A673 (cell line): ENCODE data around the gene SLC44A1. TPM values are rescaled to one million over a fixed set of nuclear protein-coding genes. Genes with fewer than 3 reads are reported as not detected.

Source experiments
- BruUV-seq: library from RNA; stranded (reverse); fragments of 400-500 nt; replicated peaks from 2 replicates; lab custom pipeline; 2021; lab: Mats Ljungman, UMichigan
- CTCF ChIA-PET: fragments of 300-600 bp; sonication (Branson Sonifier 250); formaldehyde crosslinking; loops from one replicate; lab custom pipeline; 2022; ENCODE audit warnings: antibody characterized with exemption; lab: Charles Lee
- POLR2A ChIA-PET: fragments of 300-600 bp; sonication (Branson Sonifier 250); formaldehyde crosslinking; loops from one replicate; lab custom pipeline; 2022; ENCODE audit warnings: antibody characterized with exemption; ENCODE audit not compliant: low non-redundant PET; lab: Charles Lee
- DNase-seq: peaks from one replicate; pipeline ENCODE4 v3.0.0-alpha.2; 2015; ENCODE audit warnings: low spot score
- H3K27ac ChIP-seq: fragments of 200-600 bp; sonication (generic); 2 replicates; pipeline ENCODE4 v1.5.1; 2016; ENCODE audit warnings: mixed run types, low read depth, mild to moderate bottlenecking, mixed read lengths, antibody characterized with exemption, low read length; ENCODE audit not compliant: poor library complexity, severe bottlenecking
- H3K27me3 ChIP-seq: fragments of 200-600 bp; sonication (generic); replicated peaks from 2 replicates; pipeline ENCODE4 v1.6.1; 2017; ENCODE audit warnings: mixed run types, low read depth, mild to moderate bottlenecking, mixed read lengths, antibody characterized with exemption, low read length; ENCODE audit not compliant: insufficient read depth, poor library complexity
- H3K36me3 ChIP-seq: fragments of 200-600 bp; sonication (generic); 2 replicates; pipeline ENCODE4 v1.6.1; 2016; ENCODE audit warnings: mixed run types, mild to moderate bottlenecking, mixed read lengths, antibody characterized with exemption, low read length; ENCODE audit not compliant: insufficient read depth, poor library complexity, severe bottlenecking
- H3K4me1 ChIP-seq: fragments of 200-600 bp; sonication (generic); 2 replicates; pipeline ENCODE4 v1.6.1; 2017; ENCODE audit warnings: mixed run types, mild to moderate bottlenecking, mixed read lengths, antibody characterized with exemption, low read length; ENCODE audit not compliant: insufficient read depth, poor library complexity, severe bottlenecking
- H3K4me3 ChIP-seq: fragments of 200-600 bp; sonication (generic); 2 replicates; pipeline ENCODE4 v1.5.1; 2016; ENCODE audit warnings: low read depth, mixed run types, mild to moderate bottlenecking, mixed read lengths, low read length; ENCODE audit not compliant: poor library complexity, severe bottlenecking
- H3K9me3 ChIP-seq: fragments of 200-600 bp; sonication (generic); 2 replicates; pipeline ENCODE4 v1.6.1; 2016; ENCODE audit warnings: mixed run types, low read depth, mild to moderate bottlenecking, mixed read lengths, antibody characterized with exemption, low read length; ENCODE audit not compliant: poor library complexity, severe bottlenecking
- EZH2 ChIP-seq: fragments of 200-600 bp; sonication (generic); IDR thresholded peaks from 2 replicates; pipeline ENCODE4 v1.6.1; 2017; ENCODE audit warnings: borderline replicate concordance, low read depth, mild to moderate bottlenecking, mixed read lengths, antibody characterized with exemption, low read length; ENCODE audit not compliant: poor library complexity, severe bottlenecking
- intact Hi-C: fragments of 100-400 bp; cut with micrococcal nuclease; formaldehyde crosslinking; loops from one replicate; pipeline ENCODE4 v1.10.0; 2022; ENCODE audit not compliant: unreplicated experiment
- total RNA-seq: library from RNA; stranded (reverse); gene quantifications from 2 replicates; pipeline ENCODE4 v1.2.3, GENCODE V29; 2021
- TF ChIP-seq, protein P1 (sequence below): fragments of 300-800, 200-600 bp; sonication (generic); conservative IDR thresholded peaks from 2 replicates; pipeline ENCODE4 v1.5.1; 2017; ENCODE audit warnings: low read depth, mild to moderate bottlenecking, antibody characterized with exemption, low read length, moderate library complexity, mixed read lengths

Gene SLC44A1
- total RNA-seq, 1 experiment from 2014 or later: 11.9 TPM

DNA sequence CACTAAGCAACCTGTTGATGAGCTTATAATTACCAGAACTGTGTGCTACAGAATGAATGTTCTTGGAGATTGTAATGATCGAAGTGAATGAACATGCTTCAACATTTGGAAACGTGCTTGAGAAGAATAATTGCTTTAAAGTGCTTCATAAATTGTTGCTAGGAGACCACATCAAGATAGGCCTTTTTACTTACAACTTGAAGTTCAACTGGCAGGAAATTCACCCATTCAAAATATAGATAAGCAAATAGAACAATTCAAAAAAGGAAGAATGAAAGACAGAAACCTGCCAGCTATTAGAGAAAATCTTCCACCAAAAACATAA is 38.0 kb upstream of the SLC44A1 start:
- TF ChIP-seq, protein P1, sequence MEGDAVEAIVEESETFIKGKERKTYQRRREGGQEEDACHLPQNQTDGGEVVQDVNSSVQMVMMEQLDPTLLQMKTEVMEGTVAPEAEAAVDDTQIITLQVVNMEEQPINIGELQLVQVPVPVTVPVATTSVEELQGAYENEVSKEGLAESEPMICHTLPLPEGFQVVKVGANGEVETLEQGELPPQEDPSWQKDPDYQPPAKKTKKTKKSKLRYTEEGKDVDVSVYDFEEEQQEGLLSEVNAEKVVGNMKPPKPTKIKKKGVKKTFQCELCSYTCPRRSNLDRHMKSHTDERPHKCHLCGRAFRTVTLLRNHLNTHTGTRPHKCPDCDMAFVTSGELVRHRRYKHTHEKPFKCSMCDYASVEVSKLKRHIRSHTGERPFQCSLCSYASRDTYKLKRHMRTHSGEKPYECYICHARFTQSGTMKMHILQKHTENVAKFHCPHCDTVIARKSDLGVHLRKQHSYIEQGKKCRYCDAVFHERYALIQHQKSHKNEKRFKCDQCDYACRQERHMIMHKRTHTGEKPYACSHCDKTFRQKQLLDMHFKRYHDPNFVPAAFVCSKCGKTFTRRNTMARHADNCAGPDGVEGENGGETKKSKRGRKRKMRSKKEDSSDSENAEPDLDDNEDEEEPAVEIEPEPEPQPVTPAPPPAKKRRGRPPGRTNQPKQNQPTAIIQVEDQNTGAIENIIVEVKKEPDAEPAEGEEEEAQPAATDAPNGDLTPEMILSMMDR: no peak
- no peak for TF ChIP-seq EZH2
- Histone ChIP-seq H3K4me3 (no peak overlapping the region), H3K4me1 (no peaks in the 10 kb centered on the region), H3K27me3 (no peaks in the 10 kb centered on the region), H3K36me3 (no peaks in the 10 kb centered on the region), H3K27ac (no peak overlapping the region), H3K9me3 (no peaks in the 10 kb centered on the region)
- POLR2A ChIA-PET: no interaction called here
- DNase-seq: no peak
- BruUV-seq: no TSS peak
- CTCF ChIA-PET: no interaction called here
- intact Hi-C loops: no loop called here

DNA sequence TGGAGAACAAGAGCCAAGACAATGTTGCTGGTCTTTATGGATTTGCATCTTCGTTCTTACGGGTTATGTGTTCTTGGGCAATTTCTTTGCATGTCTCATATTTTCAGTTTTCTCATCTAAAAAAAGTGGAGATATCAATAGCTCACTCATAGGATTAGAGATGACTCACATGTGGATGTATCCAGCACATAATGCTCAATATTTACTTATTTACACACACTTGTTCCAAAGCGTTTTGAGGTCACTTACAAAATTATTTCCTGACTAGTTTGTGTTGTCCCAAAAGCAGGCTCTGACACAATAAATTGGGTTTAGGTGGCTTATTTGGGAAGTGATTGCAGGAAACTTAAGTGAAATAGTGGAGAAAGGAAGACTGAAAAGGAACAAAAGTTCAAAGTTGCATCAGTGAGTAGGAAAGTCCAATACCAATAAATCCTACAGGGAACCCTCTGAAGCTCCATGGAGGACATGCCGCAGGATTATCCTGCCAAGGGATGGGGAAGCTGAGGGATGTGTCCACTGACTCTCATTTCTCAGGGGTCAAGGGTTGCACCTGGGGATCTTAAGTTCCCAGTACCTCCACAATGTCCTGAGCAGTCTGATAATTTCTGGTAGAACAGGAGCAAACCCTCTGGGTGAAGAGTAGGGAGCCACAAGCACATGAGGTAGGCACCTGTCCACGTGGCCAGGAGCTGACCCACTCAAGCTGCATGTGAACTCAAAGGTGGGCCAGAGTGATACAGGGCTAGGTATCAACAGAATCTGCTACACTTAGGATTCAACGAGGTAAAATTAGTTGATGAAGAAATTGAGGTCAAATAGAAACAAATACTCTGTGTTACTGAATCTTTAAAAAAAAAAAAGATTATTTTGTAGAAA is 37.4 kb upstream of the SLC44A1 start:
- Histone ChIP-seq H3K36me3 (no peaks in the 10 kb centered on the region), H3K9me3 (no peaks in the 10 kb centered on the region), H3K4me3 (no peak overlapping the region), H3K27me3 (no peaks in the 10 kb centered on the region), H3K27ac (no peak overlapping the region), H3K4me1 (no peaks in the 10 kb centered on the region)
- no TSS peak for BruUV-seq
- TF ChIP-seq, protein P1: no peak
- no peak for TF ChIP-seq EZH2
- intact Hi-C loops: no loop called here
- ChIA-PET POLR2A (no interaction called here), CTCF (no interaction called here)
- no peak for DNase-seq

DNA sequence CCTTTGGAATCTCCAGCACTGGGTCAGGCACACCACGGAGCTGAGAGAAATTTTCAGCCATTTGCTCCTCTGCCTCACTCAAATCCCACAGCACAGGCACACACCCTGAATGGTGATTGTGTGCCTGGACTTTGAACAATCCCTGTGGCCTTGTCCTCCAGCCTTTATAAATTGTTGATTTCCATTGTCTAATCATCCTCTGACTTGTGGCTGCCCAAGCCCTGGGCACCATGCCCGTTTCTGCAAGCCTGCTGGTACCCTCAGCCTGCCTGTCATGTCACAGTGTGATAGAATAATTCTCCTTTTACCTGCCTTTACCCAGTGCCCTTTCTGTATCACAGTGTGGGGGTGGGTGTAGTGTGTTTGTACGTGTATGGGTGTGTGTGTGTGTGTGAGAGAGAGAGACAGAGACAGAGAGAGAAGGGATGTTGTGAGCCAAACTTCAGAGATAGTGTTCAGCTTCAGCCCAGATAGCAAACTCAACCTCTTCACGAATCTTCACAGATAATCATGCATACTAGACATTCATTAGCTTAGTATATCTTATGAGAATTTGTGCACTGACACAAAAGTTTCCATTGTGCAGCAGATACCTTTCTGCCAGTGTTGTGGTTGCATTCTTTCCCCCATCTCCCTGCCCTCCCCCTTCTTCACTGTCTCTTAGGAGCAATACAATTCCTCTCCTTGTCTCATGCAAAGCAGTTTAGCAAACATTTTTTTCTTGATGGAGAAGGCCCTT is 27.8 kb upstream of the SLC44A1 start:
- no peak overlapping the region for H3K27ac ChIP-seq
- DNase-seq: no peak
- intact Hi-C loops: no loop called here
- H3K36me3 ChIP-seq: no peaks in the 10 kb centered on the region
- H3K27me3 ChIP-seq: no peaks in the 10 kb centered on the region
- H3K9me3 ChIP-seq: no peaks in the 10 kb centered on the region
- CTCF ChIA-PET: no interaction called here
- POLR2A ChIA-PET: no interaction called here
- no peak overlapping the region for H3K4me3 ChIP-seq
- TF ChIP-seq, protein P1: no peak
- no peak for TF ChIP-seq EZH2
- no TSS peak for BruUV-seq
- no peaks in the 10 kb centered on the region for H3K4me1 ChIP-seq
